SK-N-MC (cell line): ENCODE results near the gene TTN.

ENCODE experiments used
- EZH2 ChIP-seq: fragments of 200-600 bp; sonication (generic); IDR thresholded peaks from one replicate; pipeline ENCODE4 v1.6.1; 2017; ENCODE audit warnings: antibody characterized with exemption
- FOXP2 ChIP-seq: optimal IDR thresholded peaks from 2 replicates; pipeline ENCODE3; 2011; ENCODE audit warnings: mild to moderate bottlenecking, moderate library complexity; ENCODE audit not compliant: insufficient read depth; ENCODE audit errors: extremely low read length, control extremely low read depth
- POLR2AphosphoS5 ChIP-seq: IDR thresholded peaks from 2 replicates; pipeline ENCODE4 v1.6.1; 2012; ENCODE audit warnings: mild to moderate bottlenecking, low read depth, low read length, borderline replicate concordance

DNA sequence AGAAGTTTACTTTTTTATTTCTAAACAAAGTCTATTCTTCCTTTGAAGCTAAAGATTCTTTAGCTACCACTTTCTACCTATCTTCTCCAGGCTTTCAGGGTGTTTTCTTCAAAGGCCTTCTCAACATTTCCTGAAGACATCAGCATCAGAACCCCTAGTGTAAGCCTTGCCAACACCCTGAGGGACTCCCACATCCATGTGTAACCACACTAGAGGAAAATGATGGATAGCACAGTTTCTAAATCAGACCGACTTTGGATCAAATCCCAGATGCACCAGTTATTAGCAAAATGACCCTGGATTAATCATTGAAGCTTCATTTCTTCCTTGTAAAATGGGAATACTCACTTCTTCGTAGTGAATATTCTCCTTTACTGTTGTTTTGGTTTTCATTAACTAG lies 4.7 kb upstream of the TTN start:
- TF ChIP-seq POLR2AphosphoS5 (no peak), EZH2 (no peak), FOXP2 (no peak)
